GM12892 (cell line): ENCODE measurements around the gene EIF1.

ENCODE experiments used
- POLR2A ChIP-seq: IDR thresholded peaks from 2 replicates; pipeline ENCODE4 v1.6.1; 2011; ENCODE audit warnings: low read depth, low read length, control low read depth
- POLR2AphosphoS5 ChIP-seq: IDR thresholded peaks from 2 replicates; pipeline ENCODE4 v1.6.1; 2011; ENCODE audit warnings: low read depth, low read length, control low read depth

- no peak for TF ChIP-seq POLR2A
- no peak for TF ChIP-seq POLR2AphosphoS5
Observed at GRCh38 chr17:41722231-41722630, 33.5 kb downstream of the EIF1 start.
